ENCODE measurements around the gene PTPRD. TPM values are rescaled to one million over a fixed set of nuclear protein-coding genes. Genes with fewer than 3 reads are reported as not detected.

The PTPRD gene
- total and polyA plus RNA-seq, 9 of the 15 experiments (the other 6 are each of a cell fraction or from before 2014, with no cell fraction given): 0.11 TPM; not detected in 8

DNA sequence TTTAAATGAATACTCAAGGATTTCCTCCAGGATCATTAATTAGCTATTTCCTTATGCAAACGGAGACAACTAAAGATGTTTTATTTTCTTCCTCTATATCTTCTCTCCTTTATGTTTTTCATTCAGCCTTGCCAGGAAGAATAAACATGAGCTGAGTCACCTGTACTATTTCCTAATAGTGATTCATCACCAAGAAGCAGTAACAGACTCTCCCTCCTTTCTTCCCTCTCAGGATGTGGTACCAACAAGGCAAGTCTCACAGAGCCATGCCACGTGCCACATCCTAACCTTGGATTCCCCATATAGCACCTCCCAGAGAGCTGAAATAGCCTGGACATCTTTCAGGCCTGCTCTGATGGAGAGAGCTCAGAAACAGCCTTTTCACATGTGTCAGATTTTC is 2054.6 kb downstream of the PTPRD start:
- CTCF ChIA-PET (ENCODE audit: low intra/inter-chr PET ratio): no interaction called here
- FAIRE-seq: no peak

DNA sequence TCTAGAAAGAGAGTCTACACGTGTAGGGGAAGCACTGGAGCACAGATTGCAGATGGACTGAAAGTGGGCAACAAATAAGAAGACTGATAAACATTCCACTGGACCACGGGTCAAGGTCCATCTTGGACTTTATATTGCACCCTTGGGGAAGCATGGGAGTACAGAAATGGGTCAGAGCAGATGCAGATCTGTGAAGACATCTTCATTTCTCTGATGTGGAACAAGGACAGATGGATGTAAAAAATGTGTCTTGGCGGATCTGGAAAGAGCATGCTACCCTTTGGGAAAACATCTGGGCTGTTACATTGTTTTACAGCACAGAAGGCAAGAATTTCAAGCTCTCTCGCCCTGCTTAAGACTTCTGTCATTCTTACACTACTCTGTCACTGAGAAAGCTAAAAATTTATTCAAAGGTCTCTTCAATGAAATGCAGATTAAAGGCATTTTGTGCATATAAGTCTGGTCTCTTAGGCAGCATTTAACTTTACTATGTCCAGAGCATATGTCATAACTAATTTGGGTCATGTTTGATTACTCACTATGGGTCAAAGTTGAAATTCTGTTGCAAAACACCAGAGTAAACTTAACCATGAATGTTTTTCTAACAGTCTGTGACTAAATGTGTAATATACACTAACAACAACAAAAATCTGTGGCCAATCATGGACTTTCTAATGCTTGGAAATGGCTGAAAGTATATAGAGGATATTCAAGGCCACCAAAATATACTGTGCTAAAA is 2056.9 kb downstream of the PTPRD start:
- in situ Hi-C loops (cut with MboI): no loop called here
- no peak for DNase-seq (ENCODE audit: extremely low read depth in 1 of 4, low spot score in 3 of 4)
- H4K20me1 ChIP-seq (replicated peaks; ENCODE audit: control insufficient read depth, insufficient read depth, low read length): no peaks in the 10 kb centered on the region
- no peak overlapping the region for H3K4me2 ChIP-seq (ENCODE audit: insufficient read depth, low read length)
- TF ChIP-seq TCFL5 (CRISPR knock-in tag; conservative IDR thresholded peaks at IDR 0.05): no peak
- TF ChIP-seq ZFP36 (IDR thresholded peaks at IDR 0.05; ENCODE audit: low read depth, low read length, partially characterized antibody): no peak
- H3K9me1 ChIP-seq (ENCODE audit: control insufficient read depth, insufficient read depth, low read length): no peaks in the 10 kb centered on the region
- BruUV-seq (replicated peaks): no TSS peak
- H3K27me3 ChIP-seq (ENCODE audit: control insufficient read depth in 2 of 2, insufficient read depth in 2 of 2, low read length in 2 of 2): no peaks in the 10 kb centered on the region
- ChIA-PET POLR2A (no interaction called here), CTCF (ENCODE audit: low intra/inter-chr PET ratio) (no interaction called here)
- no peak for ATAC-seq
- no peaks in the 10 kb centered on the region for H3K79me2 ChIP-seq (ENCODE audit: control insufficient read depth, insufficient read depth, low read length)
- no peaks in the 10 kb centered on the region for H3K36me3 ChIP-seq (ENCODE audit: control insufficient read depth, insufficient read depth, low read length)
- no peak overlapping the region for H2AFZ ChIP-seq (ENCODE audit: low read depth, low read length)
- WGBS (ENCODE audit: insufficient coverage, low coverage, missing lambda C conversion rate): 0% methylated on average over 4 of the region's 4 CpGs
- H3K4me1 ChIP-seq (replicated peaks in 1 of 2; ENCODE audit: control insufficient read depth in 2 of 2, insufficient read depth in 2 of 2, low read length in 2 of 2): no peaks in the 10 kb centered on the region
- no peak overlapping the region for H3K27ac ChIP-seq (ENCODE audit: extremely low read depth, low read depth, low read length)
- H3K9me3 ChIP-seq (replicated peaks; ENCODE audit: control insufficient read depth, insufficient read depth, low read depth, low read length): no peaks in the 10 kb centered on the region
- H3K9ac ChIP-seq (ENCODE audit: insufficient read depth in 1 of 2, low read depth in 2 of 2, low read length in 2 of 2): no peak overlapping the region
- FAIRE-seq: no peak
- intact Hi-C loops (cut with micrococcal nuclease): no loop called here
- H3K4me3 ChIP-seq: no peak overlapping the region

More for the DNA sequence above, 2054.6 kb downstream of the PTPRD start:
- H3K27ac ChIP-seq (ENCODE audit: extremely low read depth, low read depth, low read length): no peak overlapping the region
- TF ChIP-seq RUNX1 (IDR thresholded peaks at IDR 0.05; ENCODE audit: low read depth) (no peak), KDM1A (IDR thresholded peaks at IDR 0.05) (no peak), SREBF1 (IDR thresholded peaks at IDR 0.05; ENCODE audit: borderline replicate concordance, low read depth, low read length) (no peak), SIN3B (IDR thresholded peaks at IDR 0.05; ENCODE audit: low read depth) (no peak), NR2C2 (CRISPR knock-in tag; IDR thresholded peaks at IDR 0.05) (no peak), NR2C2 (tag; IDR thresholded peaks at IDR 0.05) (no peak), FOXA3 (CRISPR knock-in tag; conservative IDR thresholded peaks at IDR 0.05 in 1 of 2, IDR thresholded peaks at IDR 0.05 in 1 of 2) (no peak), SP2 (IDR thresholded peaks at IDR 0.05; ENCODE audit: extremely low read depth, low read depth, low read length, poor library complexity, severe bottlenecking) (no peak), ZNF696 (CRISPR knock-in tag; conservative IDR thresholded peaks at IDR 0.05) (no peak)
- no peak for ATAC-seq
- no peak for DNase-seq (ENCODE audit: extremely low read depth in 1 of 4, low spot score in 3 of 4)
- H3K4me1 ChIP-seq (replicated peaks in 1 of 2; ENCODE audit: control insufficient read depth in 2 of 2, insufficient read depth in 2 of 2, low read length in 2 of 2): no peaks in the 10 kb centered on the region
- no peak overlapping the region for H3K4me2 ChIP-seq (ENCODE audit: insufficient read depth, low read length)
- H3K4me3 ChIP-seq: no peak overlapping the region
- no peak overlapping the region for H3K9ac ChIP-seq (ENCODE audit: insufficient read depth in 1 of 2, low read depth in 2 of 2, low read length in 2 of 2)
- 0% methylated on average over 2 of the region's 2 CpGs for WGBS (ENCODE audit: insufficient coverage, low coverage, missing lambda C conversion rate)
- H2AFZ ChIP-seq (ENCODE audit: low read depth, low read length): no peak overlapping the region
- no peaks in the 10 kb centered on the region for H3K27me3 ChIP-seq (ENCODE audit: control insufficient read depth in 2 of 2, insufficient read depth in 2 of 2, low read length in 2 of 2)
- in situ Hi-C loops (cut with MboI) (no loop called here), intact Hi-C loops (cut with micrococcal nuclease) (no loop called here)
- H3K79me2 ChIP-seq (ENCODE audit: control insufficient read depth, insufficient read depth, low read length): no peaks in the 10 kb centered on the region
- no peaks in the 10 kb centered on the region for H3K36me3 ChIP-seq (ENCODE audit: control insufficient read depth, insufficient read depth, low read length)
- BruUV-seq (replicated peaks): no TSS peak
- POLR2A ChIA-PET: no interaction called here
- H3K9me3 ChIP-seq (replicated peaks; ENCODE audit: control insufficient read depth, insufficient read depth, low read depth, low read length): no peaks in the 10 kb centered on the region
- H4K20me1 ChIP-seq (replicated peaks; ENCODE audit: control insufficient read depth, insufficient read depth, low read length): no peaks in the 10 kb centered on the region
- H3K9me1 ChIP-seq (ENCODE audit: control insufficient read depth, insufficient read depth, low read length): no peaks in the 10 kb centered on the region
